SK-N-SH (cell line): ENCODE measurements around the gene TYROBP. TPM values are rescaled to one million over a fixed set of nuclear protein-coding genes. Genes with fewer than 3 reads are reported as not detected.

Experiments used
- CTCF ChIA-PET: fragments of 300-600, 350-600 bp; formaldehyde crosslinking; extraction: SDS; loops from one replicate; lab custom pipeline; 2021; lab: Yijun Ruan, JAX
- POLR2A ChIA-PET: fragments of 350-600 bp; sonication (Branson Sonifier 250); formaldehyde crosslinking; extraction: SDS; loops from one replicate; lab custom pipeline; 2020; ENCODE audit warnings: antibody characterized with exemption, inconsistent platforms; lab: Yijun Ruan, JAX
- DNase-seq: peaks from one replicate; pipeline ENCODE4 v3.0.0; 2012
- H2AFZ ChIP-seq: fragments of 200-600 bp; sonication (generic); 2 replicates; pipeline ENCODE4 v1.8.1; 2016; ENCODE audit warnings: antibody characterized with exemption, mild to moderate bottlenecking, low read depth
- H3F3A ChIP-seq: fragments of 200-600 bp; sonication (generic); replicated peaks from 2 replicates; pipeline ENCODE3; 2016; ENCODE audit warnings: antibody characterized with exemption, mild to moderate bottlenecking; ENCODE audit not compliant: insufficient read depth
- H3K27ac ChIP-seq, 2 experiments: fragments of 200-500 bp in 1 of 2; fragments of 200-600 bp in 1 of 2; sonication (Bioruptor generic) in 1 of 2; sonication (generic), shearing (Covaris generic) in 1 of 2; 2 replicates each; pipeline versions ENCODE4 v1.5.1 to v1.6.1; 2014 to 2016; ENCODE audit warnings: low read depth in 2 of 2, inconsistent platforms in 1 of 2, low read length in 1 of 2, mild to moderate bottlenecking in 1 of 2, mixed read lengths in 1 of 2
- H3K27me3 ChIP-seq: fragments of 200-600 bp; sonication (generic), shearing (Covaris generic); 2 replicates; pipeline ENCODE4 v1.6.1; 2016; ENCODE audit warnings: mixed run types; ENCODE audit not compliant: insufficient read depth
- H3K36me3 ChIP-seq, 2 experiments: fragments of 200-500 bp in 1 of 2; fragments of 200-600 bp in 1 of 2; sonication (Bioruptor generic) in 1 of 2; sonication (generic) in 1 of 2; replicated peaks in 1 of 2; 2 replicates each; pipeline versions ENCODE3 to v1.5.1; 2014 to 2016; ENCODE audit warnings: low read length in 1 of 2, mild to moderate bottlenecking in 1 of 2; ENCODE audit not compliant: insufficient read depth in 2 of 2, control insufficient read depth in 1 of 2
- H3K4me1 ChIP-seq, 2 experiments: fragments of 200-500 bp in 1 of 2; fragments of 200-600 bp in 1 of 2; sonication (Bioruptor generic) in 1 of 2; sonication (generic), shearing (Covaris generic) in 1 of 2; 2 replicates each; pipeline versions ENCODE4 v1.5.1 to v1.6.1; 2014 to 2016; ENCODE audit warnings: low read depth in 1 of 2, low read length in 1 of 2, mixed run types in 1 of 2; ENCODE audit not compliant: insufficient read depth in 2 of 2, control insufficient read depth in 1 of 2
- H3K4me2 ChIP-seq: fragments of 200-600 bp; sonication (generic), shearing (Covaris generic); 2 replicates; pipeline ENCODE4 v1.6.1; 2017; ENCODE audit warnings: mixed run types
- H3K4me3 ChIP-seq, 2 experiments: fragments of 200-500 bp in 1 of 2; fragments of 200-600 bp in 1 of 2; sonication (Bioruptor generic) in 1 of 2; sonication (generic), shearing (Covaris generic) in 1 of 2; 2 replicates each; pipeline versions ENCODE4 v1.5.1 to v1.8.1; 2014 to 2016; ENCODE audit warnings: low read depth in 2 of 2, inconsistent platforms in 1 of 2, low read length in 1 of 2, mild to moderate bottlenecking in 1 of 2, mixed read lengths in 1 of 2, moderate library complexity in 1 of 2
- H3K79me2 ChIP-seq: fragments of 200-600 bp; sonication (generic); 2 replicates; pipeline ENCODE4 v1.8.1; 2017; ENCODE audit warnings: mild to moderate bottlenecking; ENCODE audit not compliant: insufficient read depth
- H3K9ac ChIP-seq: fragments of 200-600 bp; sonication (generic); 2 replicates; pipeline ENCODE4 v1.6.1; 2017; ENCODE audit warnings: mixed run types
- H3K9me2 ChIP-seq: fragments of 200-600 bp; sonication (generic); 2 replicates; pipeline ENCODE4 v1.6.1; 2017; ENCODE audit warnings: mixed run types
- H3K9me3 ChIP-seq: fragments of 200-600 bp; sonication (generic); 2 replicates; pipeline ENCODE4 v1.6.1; 2017; ENCODE audit warnings: mixed run types, mild to moderate bottlenecking, moderate library complexity
- H4K20me1 ChIP-seq: fragments of 200-600 bp; sonication (generic); 2 replicates; pipeline ENCODE4 v1.6.1; 2017; ENCODE audit warnings: mild to moderate bottlenecking, mixed run types; ENCODE audit not compliant: insufficient read depth
- ELF1 ChIP-seq: IDR thresholded peaks from 2 replicates; pipeline ENCODE4 v1.4.0; 2012
- FOXM1 ChIP-seq: IDR thresholded peaks from 2 replicates; pipeline ENCODE4 v1.4.0; 2012; ENCODE audit warnings: low read depth, mild to moderate bottlenecking
- GABPA ChIP-seq: IDR thresholded peaks from 2 replicates; pipeline ENCODE4 v1.4.0; 2012; ENCODE audit warnings: low read depth, mild to moderate bottlenecking
- IRF3 ChIP-seq: fragments of 150-350 bp; IDR thresholded peaks from 2 replicates; pipeline ENCODE4 v1.6.1; 2016; ENCODE audit warnings: mild to moderate bottlenecking, low read depth, low read length
- NFIC ChIP-seq: IDR thresholded peaks from 2 replicates; pipeline ENCODE4 v1.4.0; 2012; ENCODE audit warnings: borderline replicate concordance
- NRF1 ChIP-seq: IDR thresholded peaks from 2 replicates; pipeline ENCODE4 v1.6.1; 2012; ENCODE audit warnings: low read depth, mild to moderate bottlenecking, low read length
- POLR2AphosphoS5 ChIP-seq: IDR thresholded peaks from 2 replicates; pipeline ENCODE4 v1.6.1; 2012; ENCODE audit warnings: low read depth, low read length
- RCOR1 ChIP-seq: fragments of 150-350 bp; IDR thresholded peaks from 2 replicates; pipeline ENCODE4 v1.6.1; 2017; ENCODE audit warnings: antibody characterized with exemption, low read length
- SIN3A ChIP-seq: IDR thresholded peaks from 2 replicates; pipeline ENCODE4 v1.6.1; 2012; ENCODE audit warnings: low read depth, mild to moderate bottlenecking, low read length, moderate library complexity, borderline replicate concordance
- TCF12 ChIP-seq: IDR thresholded peaks from 2 replicates; pipeline ENCODE4 v1.4.0; 2012
- YY1 ChIP-seq: IDR thresholded peaks from 2 replicates; pipeline ENCODE4 v1.4.0; 2012; ENCODE audit warnings: low read depth, mild to moderate bottlenecking
- WGBS: methylation state at CpG from one replicate; pipeline ENCODE4 v1.1.6; 2017; ENCODE audit warnings: low lambda C conversion rate; 5-methylcytosine and 5-hydroxymethylcytosine counted together
- polyA plus RNA-seq, 3 experiments: library from polyadenylated mRNA; depleted of rRNA; stranded (reverse); fragments of >200 nt; gene quantifications; 2 replicates each; pipeline ENCODE4 v1.2.3, GENCODE V29; 2012
- TF ChIP-seq, protein P1 (sequence below): IDR thresholded peaks from 2 replicates; pipeline ENCODE4 v1.4.0; 2012; ENCODE audit warnings: low read depth

TYROBP gene
- polyA plus RNA-seq, 1 of the 3 experiments (the other 2 are of a cell fraction) = not detected

- Histone ChIP-seq H3K9ac (no peak overlapping the region), H3F3A (peaks cover 10% of the 10 kb centered on the region), H3K36me3 (no peaks in the 10 kb centered on the region), H3K4me1 (peaks cover 3 to 17% of the 10 kb centered on the region in 2 experiments; a peak in 3 of 4 replicates), H3K27ac (no peak overlapping the region), H3K4me2 (no peak overlapping the region), H3K4me3 (no peak overlapping the region), H3K9me2 (no peaks in the 10 kb centered on the region), H3K9me3 (no peaks in the 10 kb centered on the region), H3K79me2 (no peaks in the 10 kb centered on the region), H4K20me1 (no peaks in the 10 kb centered on the region), H2AFZ (no peak overlapping the region), H3K27me3 (no peaks in the 10 kb centered on the region)
- no peak for DNase-seq
- CTCF ChIA-PET = no interaction called here
- 80% methylated on average over 6 of the region's 6 CpGs for WGBS
- TF ChIP-seq GABPA (no peak), NFIC (no peak), POLR2AphosphoS5 (no peak), ELF1 (no peak), IRF3 (no peak)
- TF ChIP-seq, protein P1, sequence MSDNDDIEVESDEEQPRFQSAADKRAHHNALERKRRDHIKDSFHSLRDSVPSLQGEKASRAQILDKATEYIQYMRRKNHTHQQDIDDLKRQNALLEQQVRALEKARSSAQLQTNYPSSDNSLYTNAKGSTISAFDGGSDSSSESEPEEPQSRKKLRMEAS = no peak
- POLR2A ChIA-PET = no interaction called here
These were observed 2.8 kb downstream of the TYROBP start for GRCh38 chr19:35905178-35905727.

DNA sequence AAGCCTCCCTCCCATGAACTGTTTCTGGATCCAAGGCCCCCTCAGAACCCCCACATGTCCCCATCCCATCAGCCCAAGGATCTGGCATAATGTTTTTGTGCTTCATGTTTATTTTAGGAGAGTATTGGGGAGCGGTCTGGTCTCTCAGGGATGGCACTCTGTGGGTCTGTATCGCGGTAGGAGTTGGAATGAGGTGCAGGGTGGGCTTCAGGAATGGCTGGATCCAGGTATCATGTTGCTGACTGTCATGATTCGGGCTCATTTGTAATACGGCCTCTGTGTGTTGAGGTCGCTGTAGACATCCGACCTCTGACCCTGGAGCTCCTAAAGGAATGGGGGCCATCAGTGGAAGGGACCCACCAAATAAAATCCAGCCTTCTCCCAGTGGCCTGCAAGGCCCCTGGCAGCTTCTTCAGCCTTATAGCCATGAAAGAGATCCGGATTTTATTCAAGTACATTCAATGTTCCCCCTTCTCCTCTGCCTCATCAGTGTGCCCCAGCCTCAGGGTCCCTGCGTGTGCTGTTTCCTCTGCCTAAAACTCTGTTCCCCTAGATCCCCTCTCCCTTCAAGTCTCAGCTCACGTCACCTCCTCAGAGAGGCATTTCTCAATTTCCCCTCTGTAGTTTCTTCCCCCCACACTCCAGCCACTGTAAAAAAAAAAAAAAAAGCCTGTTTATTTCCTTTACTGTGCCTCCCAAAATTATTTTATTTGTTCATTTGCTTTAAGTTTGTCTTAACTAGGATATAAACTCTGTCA is 3.6 kb downstream of the TYROBP start:
- Histone ChIP-seq H3K4me3 (no peak overlapping the region), H2AFZ (no peak overlapping the region), H3K27me3 (no peaks in the 10 kb centered on the region), H4K20me1 (no peaks in the 10 kb centered on the region), H3F3A (peaks cover 10% of the 10 kb centered on the region), H3K9me2 (no peaks in the 10 kb centered on the region), H3K4me1 (peaks cover 3 to 17% of the 10 kb centered on the region in 2 experiments; a peak in 3 of 4 replicates), H3K27ac (no peak overlapping the region), H3K36me3 (no peaks in the 10 kb centered on the region), H3K79me2 (no peaks in the 10 kb centered on the region), H3K9me3 (no peaks in the 10 kb centered on the region), H3K4me2 (no peak overlapping the region), H3K9ac (no peak overlapping the region)
- POLR2A ChIA-PET = no interaction called here
- no peak for DNase-seq
- CTCF ChIA-PET = no interaction called here
- TF ChIP-seq SIN3A (no peak), NRF1 (no peak), FOXM1 (no peak), TCF12 (no peak), RCOR1 (no peak), YY1 (no peak)
- WGBS = 81% methylated on average over 10 of the region's 10 CpGs
